Fibroblast of lung (primary cell): ENCODE results near the gene PICALM.

Experiments
- EZH2 ChIP-seq: IDR thresholded peaks from 2 replicates; pipeline ENCODE4 v1.5.1; 2012; ENCODE audit warnings: low read length, control low read depth, mild to moderate bottlenecking; ENCODE audit errors: missing control alignments
- TF ChIP-seq, protein P1 (sequence below), 2 donors: IDR thresholded peaks in 1 of 2; conservative IDR thresholded peaks in 1 of 2; 1 replicate in 1 of 2; 2 replicates in 1 of 2; pipeline ENCODE4 v1.5.1; 2011 to 2012; ENCODE audit warnings: low read length in 2 of 2, control low read depth in 1 of 2, inconsistent platforms in 1 of 2, low read depth in 1 of 2, mild to moderate bottlenecking in 1 of 2

GRCh38 chr11:86091566-86091965 is 22.7 kb upstream of the PICALM start:
- TF ChIP-seq, protein P1, sequence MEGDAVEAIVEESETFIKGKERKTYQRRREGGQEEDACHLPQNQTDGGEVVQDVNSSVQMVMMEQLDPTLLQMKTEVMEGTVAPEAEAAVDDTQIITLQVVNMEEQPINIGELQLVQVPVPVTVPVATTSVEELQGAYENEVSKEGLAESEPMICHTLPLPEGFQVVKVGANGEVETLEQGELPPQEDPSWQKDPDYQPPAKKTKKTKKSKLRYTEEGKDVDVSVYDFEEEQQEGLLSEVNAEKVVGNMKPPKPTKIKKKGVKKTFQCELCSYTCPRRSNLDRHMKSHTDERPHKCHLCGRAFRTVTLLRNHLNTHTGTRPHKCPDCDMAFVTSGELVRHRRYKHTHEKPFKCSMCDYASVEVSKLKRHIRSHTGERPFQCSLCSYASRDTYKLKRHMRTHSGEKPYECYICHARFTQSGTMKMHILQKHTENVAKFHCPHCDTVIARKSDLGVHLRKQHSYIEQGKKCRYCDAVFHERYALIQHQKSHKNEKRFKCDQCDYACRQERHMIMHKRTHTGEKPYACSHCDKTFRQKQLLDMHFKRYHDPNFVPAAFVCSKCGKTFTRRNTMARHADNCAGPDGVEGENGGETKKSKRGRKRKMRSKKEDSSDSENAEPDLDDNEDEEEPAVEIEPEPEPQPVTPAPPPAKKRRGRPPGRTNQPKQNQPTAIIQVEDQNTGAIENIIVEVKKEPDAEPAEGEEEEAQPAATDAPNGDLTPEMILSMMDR (conservative IDR thresholded peaks at IDR 0.05 in 1 of 2, IDR thresholded peaks at IDR 0.05 in 1 of 2; ENCODE audit: low read depth in 1 of 2, low read length in 2 of 2), result no peak
- TF ChIP-seq EZH2, result no peak
